ENCODE measurements around the gene TRAPPC8. TPM values are rescaled to one million over a fixed set of nuclear protein-coding genes. Genes with fewer than 3 reads are reported as not detected.
"Not testable (repeated sequence)": the region's sequence is repeated elsewhere in the genome, so short reads cannot be mapped to it uniquely, and the experiment has no call there.

TRAPPC8 gene
- total RNA-seq, 4 donors from 2014 or later: 43.3 to 54.6 (median 50.5) TPM

GRCh38 chr18:31819106-31819924 is 123.6 kb downstream of the TRAPPC8 start:
- TF ChIP-seq CTCF (IDR thresholded peaks at IDR 0.05) (no peak), POLR2A (IDR thresholded peaks at IDR 0.05) (no peak)
- 68 to 74% methylated on average over 11 of the region's 11 CpGs for WGBS, 2 donors
- no peak overlapping the region for H3K4me3 ChIP-seq (ENCODE audit: low read depth, poor library complexity, severe bottlenecking)
- intact Hi-C loops (cut with DNase I; ENCODE audit: low total_unique reads): loop anchor here (10.0 kb wide), 1 partner anchor 255 kb away; no protein-coding TSS in a partner anchor
- DNase-seq (ENCODE audit: low spot score in 2 of 2): no peak

GRCh38 chr18:31814132-31814531 is 128.8 kb downstream of the TRAPPC8 start:
- TF ChIP-seq CTCF (IDR thresholded peaks at IDR 0.05) (no peak), POLR2A (IDR thresholded peaks at IDR 0.05) (no peak)
- intact Hi-C loops (cut with DNase I; ENCODE audit: low total_unique reads): loop anchor here (10.0 kb wide), 1 partner anchor 249 kb away; no protein-coding TSS in a partner anchor
- 36 to 40% methylated on average over 3 of the region's 3 CpGs for WGBS, 2 donors
- no peak for DNase-seq (ENCODE audit: low spot score in 2 of 2)
- H3K4me3 ChIP-seq (ENCODE audit: low read depth, poor library complexity, severe bottlenecking): no peak overlapping the region

- not testable (repeated sequence) for DNase-seq (ENCODE audit: low spot score in 2 of 2)
These were observed 132.4 kb downstream of the TRAPPC8 start for GRCh38 chr18:31810336-31811130.

GRCh38 chr18:31809049-31809448 is 133.9 kb downstream of the TRAPPC8 start:
- DNase-seq (ENCODE audit: low spot score in 2 of 2); H3K4me3 ChIP-seq (ENCODE audit: low read depth, poor library complexity, severe bottlenecking); intact Hi-C loops (cut with DNase I; ENCODE audit: low total_unique reads): not testable (repeated sequence)
- 54 to 55% methylated on average over 4 of the region's 4 CpGs for WGBS, 2 donors

More at GRCh38 chr18:31810336-31811130, 132.4 kb downstream of the TRAPPC8 start:
- WGBS, 2 donors: 77 to 79% methylated on average over 7 of the region's 7 CpGs
- not testable (repeated sequence) for H3K4me3 ChIP-seq (ENCODE audit: low read depth, poor library complexity, severe bottlenecking)
- intact Hi-C loops (cut with DNase I; ENCODE audit: low total_unique reads): loop anchor here (10.0 kb wide), 1 partner anchor 246 kb away; no protein-coding TSS in a partner anchor

GRCh38 chr18:31801078-31801477 is 141.8 kb downstream of the TRAPPC8 start:
- no peak for DNase-seq (ENCODE audit: low spot score in 2 of 2)
- no peak overlapping the region for H3K4me3 ChIP-seq (ENCODE audit: low read depth, poor library complexity, severe bottlenecking)
- intact Hi-C loops (cut with DNase I; ENCODE audit: low total_unique reads): no loop called here
- no peak for TF ChIP-seq CTCF (IDR thresholded peaks at IDR 0.05)
- 51 to 53% methylated on average over 2 of the region's 2 CpGs for WGBS, 2 donors

- DNase-seq (ENCODE audit: low spot score in 2 of 2); intact Hi-C loops (cut with DNase I; ENCODE audit: low total_unique reads); H3K4me3 ChIP-seq (ENCODE audit: low read depth, poor library complexity, severe bottlenecking): not testable (repeated sequence)
- WGBS, 2 donors: 73 to 80% methylated on average over 5 of the region's 5 CpGs
These were observed 143.7 kb downstream of the TRAPPC8 start for GRCh38 chr18:31799257-31799656.

- H3K4me3 ChIP-seq (ENCODE audit: low read depth, poor library complexity, severe bottlenecking): no peak overlapping the region
- intact Hi-C loops (cut with DNase I; ENCODE audit: low total_unique reads): no loop called here
- 56 to 67% methylated on average over 2 of the region's 2 CpGs for WGBS, 2 donors
- no peak for DNase-seq (ENCODE audit: low spot score in 2 of 2)
- TF ChIP-seq CTCF (IDR thresholded peaks at IDR 0.05) (no peak), POLR2A (IDR thresholded peaks at IDR 0.05) (no peak)
These were observed 144.5 kb downstream of the TRAPPC8 start for GRCh38 chr18:31798399-31798798.

Data from lower leg skin (tissue), 4 donors.